Ascending aorta (tissue), 2 donors: ENCODE measurements around the gene ELOVL6. TPM values are rescaled to one million over a fixed set of nuclear protein-coding genes. Genes with fewer than 3 reads are reported as not detected.

ENCODE experiments used
- DNase-seq, 2 donors: peaks; one replicate each; pipeline ENCODE4 v3.0.0-alpha.2; 2019; ENCODE audit warnings: low spot score in 2 of 2
- H3K27ac ChIP-seq, 2 donors: fragments of 200-600 bp; sonication (generic); one replicate each; pipeline ENCODE4 v1.5.1; 2016 to 2017; ENCODE audit warnings: mild to moderate bottlenecking in 1 of 2
- H3K27me3 ChIP-seq: fragments of 200-600 bp; sonication (generic); one replicate; pipeline ENCODE4 v1.5.1; 2017
- H3K36me3 ChIP-seq, 2 donors: fragments of 200-600 bp; sonication (generic); one replicate each; pipeline ENCODE4 v1.5.1; 2016
- H3K4me1 ChIP-seq, 2 donors: fragments of 200-600 bp; sonication (generic); one replicate each; pipeline ENCODE4 v1.5.1; 2016 to 2017; ENCODE audit warnings: mild to moderate bottlenecking in 1 of 2
- H3K4me3 ChIP-seq, 2 donors: fragments of 200-600 bp; sonication (generic); one replicate each; pipeline ENCODE4 v1.5.1; 2016 to 2017; ENCODE audit warnings: mild to moderate bottlenecking in 1 of 2
- H3K9me3 ChIP-seq, 2 donors: fragments of 200-600 bp; sonication (generic); one replicate each; pipeline ENCODE4 v1.5.1; 2016
- CTCF ChIP-seq, 3 experiments: fragments of 200-600 bp in 2 of 3; fragments of 450-650 bp in 1 of 3; sonication (generic) in 2 of 3; IDR thresholded peaks; one replicate each; pipeline ENCODE4 v1.5.1; 2016 to 2019; ENCODE audit warnings: antibody characterized with exemption in 3 of 3, mild to moderate bottlenecking in 1 of 3, moderate library complexity in 1 of 3
- intact Hi-C: fragments of 100-400 bp; cut with DNase I; formaldehyde crosslinking; loops from one replicate; pipeline ENCODE4 v1.15.1; 2023
- total RNA-seq: library from RNA; depleted of rRNA; stranded (reverse); fragments of >200 nt; gene quantifications from one replicate; pipeline ENCODE4 v1.1.0, GENCODE V29; 2016

ELOVL6 gene
- total RNA-seq, 1 donor from 2014 or later, result 0.64 TPM

DNA sequence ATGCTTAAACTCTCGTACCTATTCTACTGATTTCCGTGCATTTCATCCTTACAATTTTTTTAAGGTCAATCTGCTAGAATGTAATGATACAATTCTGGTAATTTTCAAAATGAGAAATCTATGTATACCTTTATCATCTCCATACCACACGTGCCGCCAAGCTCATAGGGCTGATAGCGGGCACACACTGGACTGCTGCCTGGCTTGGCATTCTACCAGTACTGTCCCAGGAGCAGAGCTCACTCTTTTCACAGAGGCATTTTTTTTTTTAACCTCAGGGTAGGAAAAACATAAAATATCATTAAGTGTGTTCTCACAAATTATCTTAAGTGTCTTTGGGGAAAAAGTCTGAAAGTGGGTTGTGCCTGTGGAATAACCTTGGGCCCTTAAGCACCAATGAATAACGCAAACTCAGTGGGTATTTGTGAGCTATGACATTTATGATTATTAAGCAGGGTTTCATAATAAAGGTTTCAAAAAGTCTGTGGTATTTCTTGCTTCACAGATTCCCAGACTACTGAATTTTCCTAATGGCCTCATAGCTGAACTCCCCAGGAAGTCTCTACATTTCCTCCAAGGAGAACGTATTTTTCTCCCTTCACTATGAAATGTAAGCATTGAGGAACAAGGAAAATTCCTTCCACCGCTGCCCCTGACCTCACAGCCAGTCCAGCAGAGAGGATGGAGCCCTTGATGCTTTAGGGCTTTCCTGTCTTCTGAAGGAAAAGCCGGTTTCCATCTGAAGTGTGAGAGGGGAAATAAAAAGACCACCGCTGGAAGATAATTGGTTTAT lies 125.2 kb downstream of the ELOVL6 start:
- H3K36me3 ChIP-seq, result no peaks in the 10 kb centered on the region
- no peak overlapping the region for H3K27ac ChIP-seq
- no peaks in the 10 kb centered on the region for H3K9me3 ChIP-seq
- DNase-seq, result no peak
- intact Hi-C loops, result no loop called here
- no peak overlapping the region for H3K4me3 ChIP-seq
- no peak for TF ChIP-seq CTCF (IDR thresholded peaks at IDR 0.05)
- H3K27me3 ChIP-seq, result no peaks in the 10 kb centered on the region
- no peaks in the 10 kb centered on the region for H3K4me1 ChIP-seq

GRCh38 chr4:110071466-110071865 lies 126.9 kb downstream of the ELOVL6 start:
- intact Hi-C loops, result no loop called here
- TF ChIP-seq CTCF (IDR thresholded peaks at IDR 0.05), result no peak
- no peak for DNase-seq
- Histone ChIP-seq H3K4me3 (no peak overlapping the region), H3K9me3 (no peaks in the 10 kb centered on the region), H3K27ac (no peak overlapping the region), H3K4me1 (no peaks in the 10 kb centered on the region), H3K36me3 (no peaks in the 10 kb centered on the region), H3K27me3 (no peaks in the 10 kb centered on the region)

DNA sequence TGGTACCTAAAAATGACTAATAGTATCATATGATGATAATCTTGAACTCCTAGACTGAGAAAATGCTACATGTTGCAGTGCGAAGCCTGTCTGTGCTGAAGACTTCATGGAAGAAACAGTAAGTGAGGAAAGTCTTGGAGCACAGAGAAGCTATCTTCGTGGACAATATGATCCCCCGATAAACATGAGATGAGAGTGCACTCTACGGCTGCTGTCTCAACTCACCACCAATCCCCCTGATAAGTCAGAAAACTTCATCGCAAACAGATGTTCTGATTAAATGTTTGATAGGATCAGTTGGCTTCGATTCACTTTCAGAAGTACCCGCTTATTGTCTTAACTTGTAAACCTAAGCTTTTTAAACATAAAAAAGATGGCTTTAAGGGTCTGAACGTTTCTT lies 130.2 kb downstream of the ELOVL6 start:
- TF ChIP-seq CTCF (IDR thresholded peaks at IDR 0.05), result no peak
- no peaks in the 10 kb centered on the region for H3K4me1 ChIP-seq
- H3K4me3 ChIP-seq, result no peak overlapping the region

GRCh38 chr4:110064934-110065333 lies 133.5 kb downstream of the ELOVL6 start:
- H3K27ac ChIP-seq, result no peak overlapping the region
- no peaks in the 10 kb centered on the region for H3K9me3 ChIP-seq
- intact Hi-C loops, result no loop called here
- no peak overlapping the region for H3K4me3 ChIP-seq
- no peak for TF ChIP-seq CTCF (IDR thresholded peaks at IDR 0.05)
- no peak for DNase-seq
- no peaks in the 10 kb centered on the region for H3K36me3 ChIP-seq
- H3K4me1 ChIP-seq, result no peaks in the 10 kb centered on the region
- H3K27me3 ChIP-seq, result no peaks in the 10 kb centered on the region

More for the DNA sequence above, 130.2 kb downstream of the ELOVL6 start:
- Histone ChIP-seq H3K27ac (no peak overlapping the region), H3K27me3 (no peaks in the 10 kb centered on the region), H3K9me3 (no peaks in the 10 kb centered on the region), H3K36me3 (no peaks in the 10 kb centered on the region)
- intact Hi-C loops, result no loop called here
- no peak for DNase-seq

DNA sequence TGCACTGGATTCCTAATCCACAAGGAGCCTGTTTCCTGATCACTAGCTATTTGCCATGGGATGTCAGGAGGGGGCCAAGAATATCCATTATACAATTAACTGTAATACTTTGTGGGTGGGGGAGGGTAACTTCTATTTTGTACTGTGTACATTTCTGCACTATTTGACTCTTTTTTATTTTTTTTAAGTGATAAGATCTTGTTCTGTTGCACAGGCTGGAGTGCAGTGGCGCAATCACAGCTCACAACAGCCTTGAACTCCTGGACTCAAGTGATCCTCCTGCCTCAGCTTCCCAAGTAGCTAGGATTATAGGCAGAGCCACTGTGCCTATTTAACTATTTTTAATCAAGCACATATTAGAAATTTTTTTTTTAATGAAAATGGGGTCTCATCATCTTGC lies 134.1 kb downstream of the ELOVL6 start:
- Histone ChIP-seq H3K4me1 (no peaks in the 10 kb centered on the region), H3K9me3 (no peaks in the 10 kb centered on the region), H3K36me3 (no peaks in the 10 kb centered on the region), H3K4me3 (no peak overlapping the region), H3K27me3 (no peaks in the 10 kb centered on the region), H3K27ac (no peak overlapping the region)
- no peak for DNase-seq
- intact Hi-C loops, result no loop called here
- no peak for TF ChIP-seq CTCF (IDR thresholded peaks at IDR 0.05)
